ENCODE measurements around the gene DENND5A.

DNA sequence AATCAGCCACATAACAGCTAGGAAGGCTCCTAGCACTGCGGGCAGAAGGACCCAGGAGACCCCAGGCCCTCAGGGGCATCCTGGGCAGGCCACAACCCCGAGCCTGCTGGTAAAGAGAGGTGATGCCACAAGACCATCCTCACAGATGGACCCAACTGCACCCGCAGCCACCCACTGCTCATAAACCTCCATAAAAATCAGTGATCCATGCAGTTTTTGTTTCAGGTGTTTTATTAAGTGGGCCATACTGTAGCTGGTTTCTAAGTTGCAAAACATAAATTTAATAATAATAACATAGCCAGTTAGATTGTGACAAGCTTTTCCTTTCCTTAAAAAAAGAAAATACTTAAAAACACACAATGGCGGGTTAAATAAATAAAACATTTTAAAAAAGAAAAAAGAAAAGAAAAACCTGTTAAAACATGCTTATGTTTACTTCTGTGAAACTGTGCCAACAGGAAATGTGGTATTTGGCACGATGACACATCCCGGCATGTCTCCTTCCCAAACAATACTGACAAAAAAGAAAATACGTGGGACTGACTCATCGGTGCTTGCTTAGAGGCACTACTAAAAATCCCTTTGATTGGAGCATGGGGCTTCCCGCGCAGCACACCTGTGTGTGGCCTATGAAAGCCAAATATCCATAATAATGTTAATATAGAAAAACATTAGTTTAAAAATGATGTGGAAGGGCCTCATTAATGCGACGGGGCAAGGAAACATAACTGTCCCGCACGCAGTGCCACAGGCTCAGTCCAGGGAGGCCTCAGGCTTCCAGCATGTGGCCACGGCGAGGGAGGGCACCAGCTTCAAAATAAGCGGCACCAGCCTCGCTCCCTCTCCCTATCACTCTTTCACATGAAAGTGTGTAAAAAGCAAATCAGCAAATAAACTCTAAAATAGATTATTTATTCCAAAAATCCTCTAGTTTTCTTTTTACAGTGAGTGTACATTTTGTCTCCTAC lies 126.3 kb downstream of the DENND5A start:
- TF ChIP-seq GATA2 (IDR thresholded peaks at IDR 0.05; ENCODE audit: low read depth, low read length) = no peak
- no peak for TF ChIP-seq GATA3 (IDR thresholded peaks at IDR 0.05; ENCODE audit: low read depth, low read length)
